Measurements from ENCODE around the gene TPP2.

TPP2 gene

GRCh38 chr13:102657630-102658029 is 60.8 kb downstream of the TPP2 start:
- peak; percentile 21 for DNase-seq (ENCODE audit: low read depth)

- DNase-seq (ENCODE audit: low read depth) = no peak
Measured at GRCh38 chr13:102658660-102659059, 61.9 kb downstream of the TPP2 start.

GRCh38 chr13:102659168-102659713 is 62.5 kb downstream of the TPP2 start:
- no peak for DNase-seq (ENCODE audit: low read depth)

- DNase-seq (ENCODE audit: low read depth) = no peak
Measured at GRCh38 chr13:102667023-102667422, 70.2 kb downstream of the TPP2 start.

- DNase-seq (ENCODE audit: low read depth) = no peak
Measured at GRCh38 chr13:102667911-102668310, 71.1 kb downstream of the TPP2 start.

GRCh38 chr13:102670130-102670529 is 73.3 kb downstream of the TPP2 start:
- no peak for DNase-seq (ENCODE audit: low read depth)

GRCh38 chr13:102675115-102675514 is 78.3 kb downstream of the TPP2 start:
- no peak for DNase-seq (ENCODE audit: low read depth)

GRCh38 chr13:102677122-102677521 is 80.3 kb downstream of the TPP2 start:
- no peak for DNase-seq (ENCODE audit: low read depth)

- DNase-seq (ENCODE audit: low read depth) = no peak
Measured at GRCh38 chr13:102678339-102679107, 81.7 kb downstream of the TPP2 start.

GRCh38 chr13:102679449-102680132 is 82.8 kb downstream of the TPP2 start:
- DNase-seq (ENCODE audit: low read depth) = no peak

- DNase-seq (ENCODE audit: low read depth) = no peak
Measured at GRCh38 chr13:102680133-102680717, 83.4 kb downstream of the TPP2 start.

- peak; percentile 17 for DNase-seq (ENCODE audit: low read depth)
Measured at GRCh38 chr13:102680842-102681740, 84.3 kb downstream of the TPP2 start.

GRCh38 chr13:102682211-102682610 is 85.4 kb downstream of the TPP2 start:
- DNase-seq (ENCODE audit: low read depth) = no peak

GRCh38 chr13:102682727-102683126 is 85.9 kb downstream of the TPP2 start:
- DNase-seq (ENCODE audit: low read depth) = no peak

- no peak for DNase-seq (ENCODE audit: low read depth)
Measured at GRCh38 chr13:102683637-102684036, 86.9 kb downstream of the TPP2 start.

GRCh38 chr13:102686024-102686423 is 89.2 kb downstream of the TPP2 start:
- DNase-seq (ENCODE audit: low read depth) = no peak

- DNase-seq (ENCODE audit: low read depth) = no peak
Measured at GRCh38 chr13:102687520-102687919, 90.7 kb downstream of the TPP2 start.

GRCh38 chr13:102688306-102688973 is 91.7 kb downstream of the TPP2 start:
- no peak for DNase-seq (ENCODE audit: low read depth)

- DNase-seq (ENCODE audit: low read depth) = no peak
Measured at GRCh38 chr13:102690883-102691282, 94.1 kb downstream of the TPP2 start.

- no peak for DNase-seq (ENCODE audit: low read depth)
Measured at GRCh38 chr13:102692491-102692826, 95.7 kb downstream of the TPP2 start.

GRCh38 chr13:102693250-102693649 is 96.5 kb downstream of the TPP2 start:
- no peak for DNase-seq (ENCODE audit: low read depth)
